Spleen (tissue), 11 donors: ENCODE data around the gene ZMIZ1. TPM values are rescaled to one million over a fixed set of nuclear protein-coding genes. Genes with fewer than 3 reads are reported as not detected.

Experiments used
- DNase-seq: peaks from one replicate; pipeline ENCODE4 v3.0.0-alpha.2; 2020
- H3K27ac ChIP-seq, 8 donors: fragments of 200-600 bp; sonication (generic) in 7 of 8; 1 replicate in 4 of 8; 2 replicates in 4 of 8; pipeline versions ENCODE4 v1.5.0 to v1.8.0; 2016 to 2021; ENCODE audit warnings: inconsistent platforms in 4 of 8, mild to moderate bottlenecking in 4 of 8, moderate library complexity in 1 of 8
- H3K27me3 ChIP-seq, 7 donors: fragments of 200-600 bp; sonication (generic) in 6 of 7; replicated peaks in 1 of 7; 1 replicate in 4 of 7; 2 replicates in 3 of 7; pipeline versions ENCODE4 v1.5.0 to v1.8.0; 2016 to 2021; ENCODE audit warnings: inconsistent platforms in 3 of 7, mild to moderate bottlenecking in 1 of 7
- H3K36me3 ChIP-seq, 6 donors: fragments of 200-600 bp; sonication (generic) in 5 of 6; 1 replicate in 4 of 6; 2 replicates in 2 of 6; pipeline versions ENCODE4 v1.5.0 to v1.8.0; 2016 to 2021; ENCODE audit warnings: inconsistent platforms in 2 of 6
- H3K4me1 ChIP-seq, 6 donors: fragments of 200-600 bp; sonication (generic) in 5 of 6; 1 replicate in 3 of 6; 2 replicates in 3 of 6; pipeline versions ENCODE4 v1.5.0 to v1.8.0; 2016 to 2021; ENCODE audit warnings: inconsistent platforms in 3 of 6
- H3K4me3 ChIP-seq, 8 donors: fragments of 200-600 bp; sonication (generic) in 7 of 8; 1 replicate in 4 of 8; 2 replicates in 4 of 8; pipeline versions ENCODE4 v1.5.0 to v1.8.0; 2016 to 2021; ENCODE audit warnings: inconsistent platforms in 4 of 8, mild to moderate bottlenecking in 4 of 8, moderate library complexity in 2 of 8
- H3K9me3 ChIP-seq, 8 donors: fragments of 200-600 bp; sonication (generic) in 7 of 8; 1 replicate in 4 of 8; 2 replicates in 4 of 8; pipeline versions ENCODE4 v1.5.0 to v1.8.0; 2016 to 2021; ENCODE audit warnings: inconsistent platforms in 4 of 8
- CTCF ChIP-seq, 11 experiments: fragments of 200-600 bp in 7 of 11; fragments of 450-650 bp in 4 of 11; sonication (generic) in 4 of 11; IDR thresholded peaks in 8 of 11; conservative IDR thresholded peaks in 3 of 11; 1 replicate in 7 of 11; 2 replicates in 4 of 11; pipeline versions ENCODE4 v1.4.0 to v1.8.0; 2016 to 2021; ENCODE audit warnings: antibody characterized with exemption in 11 of 11, inconsistent platforms in 4 of 11, mild to moderate bottlenecking in 1 of 11
- POLR2A ChIP-seq, 3 donors: fragments of 450-650 bp; IDR thresholded peaks; one replicate each; pipeline ENCODE4 v1.5.1; 2017; ENCODE audit warnings: antibody characterized with exemption in 3 of 3, mild to moderate bottlenecking in 1 of 3
- POLR2AphosphoS5 ChIP-seq, 3 donors: sonication (generic); formaldehyde crosslinking; IDR thresholded peaks; one replicate each; pipeline ENCODE4 v1.5.1; 2017; ENCODE audit warnings: antibody characterized with exemption in 3 of 3
- WGBS, 5 donors: extraction: QIAGEN DNeasy Blood & Tissue Kit in 3 of 5; methylation state at CpG; one replicate each; pipeline versions ENCODE4 v1.1.5 to v1.1.7; 2013 to 2018; 5-methylcytosine and 5-hydroxymethylcytosine counted together
- intact Hi-C: fragments of 100-400 bp; cut with DNase I; formaldehyde crosslinking; loops from one replicate; pipeline ENCODE4 v1.15.0; 2023; ENCODE audit warnings: low total_unique reads
- polyA plus RNA-seq, 3 donors: library from polyadenylated mRNA; stranded (reverse); fragments of 200-250 nt; gene quantifications; one replicate each; pipeline ENCODE4 v1.2.1, GENCODE V29; 2013
- total RNA-seq, 7 donors: library from RNA; depleted of rRNA in 3 of 7; stranded (reverse); fragments of >200 nt in 3 of 7; fragmentation: NEBNext Ultra II Directional in 4 of 7; extraction: Animal tissue kit (Norgen Biotek cat#: 25700) in 4 of 7; gene quantifications; one replicate each; pipeline versions ENCODE4 v1.1.0 to v1.2.1, GENCODE V29; 2016 to 2021
- donor health status: healthy with polysubstance abuse.
- donor health status: DM: no; HTN: no; CAD: no; lungs with moderate emphysema.
- donor health status: DM: no; HTN: no; CAD: no.
- donor health status: Bipolar disorder and iron deficiency.
- donor health status: healthy.
- donor health status: DM: no; HTN: no; CAD: no.
- donor health status: DM: yes; HTN: yes; CAD: no.

ZMIZ1 gene
- total and polyA plus RNA-seq, 10 donors = 10.7 to 210 (median 125) TPM

- intact Hi-C loops = no loop called here
- TF ChIP-seq CTCF (IDR thresholded peaks at IDR 0.05 in 8 of 11, conservative IDR thresholded peaks at IDR 0.05 in 3 of 11) (no peak), POLR2AphosphoS5 (IDR thresholded peaks at IDR 0.05) (peak in 2 of 3 donors; percentile 37 to 52), POLR2A (IDR thresholded peaks at IDR 0.05) (no peak)
- Histone ChIP-seq H3K27ac (peak overlapping the region in 5 of 8 donors; percentile 20 to 80 (median 45)), H3K9me3 (no peaks in the 10 kb centered on the region), H3K36me3 (peaks cover 0 to 92% (median 9%) of the 10 kb centered on the region in 6 donors), H3K27me3 (no peaks in the 10 kb centered on the region), H3K4me1 (peaks cover 7 to 86% (median 47%) of the 10 kb centered on the region in 6 donors), H3K4me3 (no peak overlapping the region)
- DNase-seq = no peak
- 60 to 76% (median 67%) methylated on average over 5 to 8 of the region's 8 CpGs for WGBS, 5 donors
These were observed 54.8 kb downstream of the ZMIZ1 start for GRCh38 chr10:79123547-79123963.

- Histone ChIP-seq H3K27ac (peak overlapping the region in 5 of 8 donors; percentile 20 to 80 (median 45)), H3K9me3 (no peaks in the 10 kb centered on the region), H3K27me3 (no peaks in the 10 kb centered on the region), H3K4me1 (peaks cover 7 to 91% (median 52%) of the 10 kb centered on the region in 6 donors), H3K36me3 (peaks cover 0 to 87% (median 9%) of the 10 kb centered on the region in 6 donors), H3K4me3 (no peak overlapping the region)
- intact Hi-C loops = no loop called here
- TF ChIP-seq POLR2AphosphoS5 (IDR thresholded peaks at IDR 0.05) (no peak), POLR2A (IDR thresholded peaks at IDR 0.05) (no peak), CTCF (IDR thresholded peaks at IDR 0.05 in 8 of 11, conservative IDR thresholded peaks at IDR 0.05 in 3 of 11) (no peak)
- DNase-seq = no peak
These were observed 55.3 kb downstream of the ZMIZ1 start for GRCh38 chr10:79124066-79124465.

GRCh38 chr10:79125092-79125491 lies 56.3 kb downstream of the ZMIZ1 start:
- peak overlapping the region in 5 of 8 donors; percentile 23 to 80 (median 45) for H3K27ac ChIP-seq
- peaks cover 0 to 76% (median 7%) of the 10 kb centered on the region in 6 donors for H3K36me3 ChIP-seq
- WGBS, 5 donors = 72 to 83% (median 78%) methylated on average over 7 of the region's 7 CpGs
- intact Hi-C loops = no loop called here
- no peak overlapping the region for H3K4me3 ChIP-seq
- no peak for TF ChIP-seq CTCF (IDR thresholded peaks at IDR 0.05 in 8 of 11, conservative IDR thresholded peaks at IDR 0.05 in 3 of 11)
- TF ChIP-seq POLR2AphosphoS5 (IDR thresholded peaks at IDR 0.05) = peak in 2 of 3 donors; percentile 9 to 34
- DNase-seq = no peak
- no peaks in the 10 kb centered on the region for H3K9me3 ChIP-seq
- peaks cover 17 to 92% (median 58%) of the 10 kb centered on the region in 6 donors for H3K4me1 ChIP-seq
- no peaks in the 10 kb centered on the region for H3K27me3 ChIP-seq

DNA sequence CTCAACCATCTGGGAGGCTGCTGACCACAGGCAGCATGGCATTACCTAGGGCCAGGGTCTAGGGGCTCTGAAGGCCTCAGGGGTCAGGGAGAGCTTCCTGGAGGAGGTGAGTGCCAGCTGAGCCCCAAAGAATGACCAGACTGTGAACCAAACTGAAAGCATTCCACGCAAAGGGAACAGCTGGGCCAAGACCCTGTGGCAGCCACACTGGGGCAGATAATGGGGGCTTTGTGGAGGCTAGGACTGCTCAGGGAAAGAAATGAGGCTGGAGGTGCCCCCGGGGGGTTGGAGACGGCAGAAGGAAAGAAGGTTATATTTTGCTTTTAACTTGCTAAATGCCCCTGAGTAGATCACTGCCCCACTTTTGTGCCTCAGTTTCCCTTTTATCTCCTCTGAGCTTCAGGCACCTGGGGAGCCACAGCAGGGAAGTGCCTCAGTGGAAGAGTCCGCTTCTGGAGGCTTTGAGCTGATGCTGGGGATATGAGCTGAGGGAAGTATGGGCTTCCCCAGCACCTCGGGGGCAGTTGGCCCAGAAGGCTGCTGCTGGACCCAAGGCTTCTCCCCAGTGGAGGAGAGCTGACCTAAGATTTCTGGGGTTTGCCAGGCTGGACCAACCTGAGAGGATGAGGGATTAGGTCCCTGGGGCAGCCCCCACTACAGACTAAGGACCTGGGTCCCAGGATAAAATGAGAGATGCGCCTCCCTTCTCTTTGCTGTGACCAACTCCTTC lies 57.8 kb downstream of the ZMIZ1 start:
- Histone ChIP-seq H3K27ac (peak overlapping the region in 6 of 8 donors; percentile 20 to 80 (median 56)), H3K4me3 (no peak overlapping the region), H3K36me3 (peaks cover 0 to 70% (median 4%) of the 10 kb centered on the region in 6 donors), H3K4me1 (peaks cover 25 to 96% (median 63%) of the 10 kb centered on the region in 6 donors), H3K27me3 (no peaks in the 10 kb centered on the region), H3K9me3 (no peaks in the 10 kb centered on the region)
- 75 to 82% (median 80%) methylated on average over 6 of the region's 6 CpGs for WGBS, 5 donors
- TF ChIP-seq POLR2A (IDR thresholded peaks at IDR 0.05) = no peak
- no peak for TF ChIP-seq CTCF (IDR thresholded peaks at IDR 0.05 in 8 of 11, conservative IDR thresholded peaks at IDR 0.05 in 3 of 11)
- TF ChIP-seq POLR2AphosphoS5 (IDR thresholded peaks at IDR 0.05) = no peak
- no peak for DNase-seq
- intact Hi-C loops = no loop called here
